Nephron (organoid): ENCODE measurements around the gene STX18.

Experiments used
- H3K27ac Mint-ChIP-seq, 3 experiments: 2 replicates each; pipeline ENCODE4 v1.8.0; 2020; ENCODE audit warnings: mixed read lengths in 3 of 3, mild to moderate bottlenecking in 2 of 3, moderate library complexity in 1 of 3
- H3K27me3 Mint-ChIP-seq: 2 replicates; pipeline ENCODE4 v1.8.0; 2021; ENCODE audit warnings: low read depth, mild to moderate bottlenecking, moderate library complexity, mixed read lengths
- H3K36me3 Mint-ChIP-seq: 2 replicates; pipeline ENCODE4 v1.8.0; 2020; ENCODE audit warnings: low read depth, mixed read lengths
- H3K4me1 Mint-ChIP-seq: 2 replicates; pipeline ENCODE4 v1.8.0; 2020; ENCODE audit warnings: mixed read lengths
- H3K4me3 Mint-ChIP-seq, 3 experiments: 2 replicates each; pipeline ENCODE4 v1.8.0; 2020; ENCODE audit warnings: mild to moderate bottlenecking in 3 of 3, mixed read lengths in 3 of 3, moderate library complexity in 2 of 3
- H3K9me3 Mint-ChIP-seq: 2 replicates; pipeline ENCODE4 v1.8.0; 2020; ENCODE audit warnings: mixed read lengths
- CTCF ChIP-seq, 3 experiments: fragments of 200-600 bp; sonication (generic); IDR thresholded peaks; one replicate each; pipeline ENCODE4 v1.5.0; 2021; ENCODE audit warnings: antibody characterized with exemption in 3 of 3; ENCODE audit not compliant: unreplicated experiment in 3 of 3

STX18 gene

GRCh38 chr4:4494882-4495281 is 47.0 kb downstream of the STX18 start:
- no peak for TF ChIP-seq CTCF (IDR thresholded peaks at IDR 0.05; ENCODE audit: unreplicated experiment in 3 of 3)
- Mint-ChIP-seq H3K27ac (no peak overlapping the region), H3K4me1 (peaks cover 11% of the 10 kb centered on the region), H3K4me3 (no peak overlapping the region), H3K9me3 (no peaks in the 10 kb centered on the region), H3K27me3 (no peaks in the 10 kb centered on the region), H3K36me3 (no peaks in the 10 kb centered on the region)

DNA sequence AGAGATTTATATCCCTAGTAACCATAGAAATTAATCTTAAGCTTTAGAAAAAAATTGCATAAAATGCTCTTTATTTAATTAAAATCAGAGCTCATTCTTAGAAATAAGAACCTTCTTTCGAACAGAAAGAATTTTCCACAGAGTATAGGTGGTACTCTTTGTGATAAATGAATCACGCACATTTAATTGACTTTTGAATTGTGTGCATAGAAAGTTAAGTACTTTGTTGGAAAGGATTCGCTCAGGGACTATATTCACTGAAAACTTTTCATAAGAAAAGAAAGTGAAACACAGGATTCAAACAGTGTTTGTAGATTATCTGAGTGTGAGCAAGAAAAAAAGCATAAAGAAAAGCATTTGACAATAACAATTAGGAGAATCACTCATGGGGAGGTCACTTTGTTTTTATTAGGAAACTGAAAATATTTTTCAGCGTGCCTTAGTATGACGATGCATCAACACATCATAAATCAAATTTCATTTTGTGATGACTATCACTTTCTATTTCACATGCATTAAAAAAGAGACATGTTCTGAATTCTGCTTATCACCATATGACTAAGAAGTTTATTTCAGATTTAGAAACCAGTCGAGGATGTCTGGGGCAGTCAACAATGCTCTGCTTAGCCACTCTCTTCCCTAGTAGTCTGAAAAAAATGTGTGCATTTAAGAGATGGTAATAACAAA is 49.5 kb downstream of the STX18 start:
- Mint-ChIP-seq H3K36me3 (no peaks in the 10 kb centered on the region), H3K4me1 (peaks cover 3% of the 10 kb centered on the region), H3K27ac (no peak overlapping the region), H3K9me3 (no peaks in the 10 kb centered on the region), H3K27me3 (no peaks in the 10 kb centered on the region), H3K4me3 (no peak overlapping the region)
- no peak for TF ChIP-seq CTCF (IDR thresholded peaks at IDR 0.05; ENCODE audit: unreplicated experiment in 3 of 3)

- no peaks in the 10 kb centered on the region for H3K36me3 Mint-ChIP-seq
- no peak overlapping the region for H3K4me3 Mint-ChIP-seq
- H3K27me3 Mint-ChIP-seq = no peaks in the 10 kb centered on the region
- peaks cover 3% of the 10 kb centered on the region for H3K4me1 Mint-ChIP-seq
- TF ChIP-seq CTCF (IDR thresholded peaks at IDR 0.05; ENCODE audit: unreplicated experiment in 3 of 3) = no peak
- no peaks in the 10 kb centered on the region for H3K9me3 Mint-ChIP-seq
- H3K27ac Mint-ChIP-seq = no peak overlapping the region
These were observed 50.4 kb downstream of the STX18 start for GRCh38 chr4:4491396-4491893.

- no peak for TF ChIP-seq CTCF (IDR thresholded peaks at IDR 0.05; ENCODE audit: unreplicated experiment in 3 of 3)
- Mint-ChIP-seq H3K9me3 (no peaks in the 10 kb centered on the region), H3K36me3 (no peaks in the 10 kb centered on the region), H3K4me3 (no peak overlapping the region), H3K27me3 (no peaks in the 10 kb centered on the region), H3K27ac (no peak overlapping the region), H3K4me1 (peaks cover 3% of the 10 kb centered on the region)
These were observed 51.0 kb downstream of the STX18 start for GRCh38 chr4:4490816-4491215.

- H3K27ac Mint-ChIP-seq = no peak overlapping the region
- H3K36me3 Mint-ChIP-seq = no peaks in the 10 kb centered on the region
- peaks cover 3% of the 10 kb centered on the region for H3K4me1 Mint-ChIP-seq
- no peaks in the 10 kb centered on the region for H3K27me3 Mint-ChIP-seq
- H3K4me3 Mint-ChIP-seq = no peak overlapping the region
- TF ChIP-seq CTCF (IDR thresholded peaks at IDR 0.05; ENCODE audit: unreplicated experiment in 3 of 3) = no peak
- no peaks in the 10 kb centered on the region for H3K9me3 Mint-ChIP-seq
These were observed 51.8 kb downstream of the STX18 start for GRCh38 chr4:4490041-4490440.
